Measurements from ENCODE around the gene MINDY4.

The MINDY4 gene

GRCh38 chr7:30826181-30826580, 55.0 kb downstream of the MINDY4 start:
- no peak for DNase-seq (ENCODE audit: low read depth in 1 of 2, low spot score in 1 of 2)
- no peak for TF ChIP-seq SPI1 (IDR thresholded peaks at IDR 0.05; ENCODE audit: borderline replicate concordance, low read depth)
- no peak for TF ChIP-seq GABPA (IDR thresholded peaks at IDR 0.05; ENCODE audit: low read depth)
- no peak for TF ChIP-seq POLR2AphosphoS5 (IDR thresholded peaks at IDR 0.05; ENCODE audit: low read depth)
- no peak for TF ChIP-seq CTCF (IDR thresholded peaks at IDR 0.05; ENCODE audit: insufficient read depth, low read length)
- no peak for TF ChIP-seq REST (IDR thresholded peaks at IDR 0.05; ENCODE audit: insufficient replicate concordance, low read depth)
- no peaks in the 10 kb centered on the region for H3K27me3 ChIP-seq (ENCODE audit: insufficient read depth, poor library complexity, severe bottlenecking)
- H3K4me3 ChIP-seq (replicated peaks; ENCODE audit: insufficient read depth, low read length) = no peak overlapping the region
- H3K27ac ChIP-seq (replicated peaks) = no peak overlapping the region

GRCh38 chr7:30828591-30828990, 57.4 kb downstream of the MINDY4 start:
- Histone ChIP-seq H3K4me3 (replicated peaks; ENCODE audit: insufficient read depth, low read length) (no peak overlapping the region), H3K27ac (replicated peaks) (no peak overlapping the region), H3K27me3 (ENCODE audit: insufficient read depth, poor library complexity, severe bottlenecking) (no peaks in the 10 kb centered on the region)
- TF ChIP-seq POLR2AphosphoS5 (IDR thresholded peaks at IDR 0.05; ENCODE audit: low read depth) (no peak), REST (IDR thresholded peaks at IDR 0.05; ENCODE audit: insufficient replicate concordance, low read depth) (no peak), CTCF (IDR thresholded peaks at IDR 0.05; ENCODE audit: insufficient read depth, low read length) (no peak), SPI1 (IDR thresholded peaks at IDR 0.05; ENCODE audit: borderline replicate concordance, low read depth) (no peak), GABPA (IDR thresholded peaks at IDR 0.05; ENCODE audit: low read depth) (no peak)
- DNase-seq (ENCODE audit: low read depth in 1 of 2, low spot score in 1 of 2) = no peak

GRCh38 chr7:30829471-30829870, 58.3 kb downstream of the MINDY4 start:
- DNase-seq (ENCODE audit: low read depth in 1 of 2, low spot score in 1 of 2) = no peak
- TF ChIP-seq SPI1 (IDR thresholded peaks at IDR 0.05; ENCODE audit: borderline replicate concordance, low read depth) (no peak), GABPA (IDR thresholded peaks at IDR 0.05; ENCODE audit: low read depth) (no peak), CTCF (IDR thresholded peaks at IDR 0.05; ENCODE audit: insufficient read depth, low read length) (no peak), REST (IDR thresholded peaks at IDR 0.05; ENCODE audit: insufficient replicate concordance, low read depth) (no peak), POLR2AphosphoS5 (IDR thresholded peaks at IDR 0.05; ENCODE audit: low read depth) (no peak)
- Histone ChIP-seq H3K27ac (replicated peaks) (no peak overlapping the region), H3K27me3 (ENCODE audit: insufficient read depth, poor library complexity, severe bottlenecking) (no peaks in the 10 kb centered on the region), H3K4me3 (replicated peaks; ENCODE audit: insufficient read depth, low read length) (no peak overlapping the region)

Measured in HL-60 (cell line).